Fibroblast of skin of right biceps (primary cell): ENCODE measurements around the gene ZSWIM8.
"Not testable (repeated sequence)": the region's sequence is repeated elsewhere in the genome, so short reads cannot be mapped to it uniquely, and the experiment has no call there.

ENCODE experiments used
- DNase-seq: peaks from one replicate; pipeline ENCODE4 v3.0.0-alpha.2; 2013

Gene ZSWIM8

GRCh38 chr10:73773152-73773879 lies 12.1 kb upstream of the ZSWIM8 start:
- DNase-seq, result no peak

GRCh38 chr10:73774637-73775036 lies 10.8 kb upstream of the ZSWIM8 start:
- peak; percentile 12 for DNase-seq

DNA sequence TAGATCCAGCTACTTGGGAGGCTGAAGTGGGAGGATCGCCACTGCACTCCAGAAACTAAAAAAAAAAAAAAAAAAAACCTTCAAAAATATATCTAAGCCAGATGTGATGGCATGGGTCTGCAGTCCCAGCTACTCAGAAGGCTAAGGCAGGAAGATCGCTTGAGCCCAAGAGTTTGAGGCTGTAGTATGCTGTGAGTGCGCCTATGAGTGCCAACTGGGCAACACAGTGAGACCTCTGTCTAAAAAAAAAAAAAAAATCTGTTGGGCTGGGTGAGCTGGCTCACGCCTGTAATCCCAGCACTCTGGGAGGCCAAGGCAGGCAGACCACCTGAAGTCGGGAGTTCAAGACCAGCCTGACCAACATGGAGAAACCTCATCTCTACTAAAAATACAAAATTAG lies 6.4 kb upstream of the ZSWIM8 start:
- DNase-seq, result no peak

GRCh38 chr10:73779539-73780197 lies 5.7 kb upstream of the ZSWIM8 start:
- DNase-seq, result no peak

DNA sequence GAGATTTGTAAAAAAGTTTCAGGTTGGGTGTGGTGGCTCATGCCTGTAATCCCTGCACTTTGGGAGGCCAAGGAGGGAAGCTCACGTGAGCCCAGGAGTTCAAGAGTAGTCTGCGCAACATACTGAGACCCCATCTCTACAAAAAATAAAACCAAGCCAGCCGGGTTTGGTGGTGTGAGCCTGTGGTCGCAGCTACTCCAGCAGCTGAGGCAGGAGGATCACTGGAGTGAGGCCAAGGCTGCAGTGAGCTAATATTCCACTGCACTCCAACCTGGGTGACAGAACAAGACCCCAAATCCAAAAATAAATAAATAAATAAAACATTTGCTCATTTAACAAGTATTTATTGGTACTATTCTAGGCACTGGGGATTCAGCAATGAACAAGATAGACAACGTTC lies 5.1 kb upstream of the ZSWIM8 start:
- DNase-seq, result no peak

- DNase-seq, result no peak
These were observed 4.4 kb upstream of the ZSWIM8 start for GRCh38 chr10:73780966-73781365.

DNA sequence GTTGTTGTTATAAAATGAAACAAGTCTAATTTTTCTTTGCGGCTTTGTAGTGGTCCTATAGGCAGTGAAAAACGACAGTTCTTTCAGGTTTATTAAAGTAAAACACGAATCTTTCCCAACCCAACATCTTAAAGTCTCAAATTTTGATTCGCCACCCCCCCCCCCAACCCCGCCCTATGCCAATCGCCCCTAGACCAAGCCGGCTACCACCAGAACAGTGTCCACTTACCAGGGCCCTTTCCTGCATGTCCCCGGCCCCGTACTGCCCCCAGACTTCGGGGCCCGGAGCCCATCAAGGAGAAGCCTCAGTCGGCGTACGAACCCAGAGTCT lies 3.9 kb upstream of the ZSWIM8 start:
- no peak for DNase-seq

- peak; percentile 86 for DNase-seq
These were observed 3.3 kb upstream of the ZSWIM8 start, which contains the start of gene CHCHD1 for GRCh38 chr10:73781879-73782748. CHCHD1 (plus strand) TSS chr10:73782048; CDS start chr10:73782076, 28 bp downstream.

- DNase-seq, result no peak
These were observed 2.7 kb upstream of the ZSWIM8 start for GRCh38 chr10:73782749-73783085.

- DNase-seq, result peak; percentile 42
These were observed 510 bp downstream of the ZSWIM8 start for GRCh38 chr10:73785721-73786511.

DNA sequence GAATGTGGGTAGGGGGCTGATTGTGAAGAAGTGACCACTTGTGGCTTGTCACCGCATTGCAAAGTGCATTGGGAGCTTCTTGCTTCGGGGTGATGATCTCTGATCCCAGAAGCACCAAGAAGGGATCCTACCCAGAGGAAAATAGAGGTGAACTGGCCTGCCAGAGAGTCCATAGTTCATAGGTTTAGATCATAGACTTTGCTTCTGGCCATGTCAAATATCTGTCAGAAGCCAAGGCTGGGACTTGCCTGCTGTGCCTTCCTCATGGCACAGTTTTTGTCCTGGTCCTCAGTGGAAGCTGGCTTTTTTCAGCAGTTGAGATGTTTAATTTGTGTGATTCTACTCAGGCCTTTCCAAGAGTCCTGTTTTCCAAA lies 1.1 kb downstream of the ZSWIM8 start:
- DNase-seq, result no peak

DNA sequence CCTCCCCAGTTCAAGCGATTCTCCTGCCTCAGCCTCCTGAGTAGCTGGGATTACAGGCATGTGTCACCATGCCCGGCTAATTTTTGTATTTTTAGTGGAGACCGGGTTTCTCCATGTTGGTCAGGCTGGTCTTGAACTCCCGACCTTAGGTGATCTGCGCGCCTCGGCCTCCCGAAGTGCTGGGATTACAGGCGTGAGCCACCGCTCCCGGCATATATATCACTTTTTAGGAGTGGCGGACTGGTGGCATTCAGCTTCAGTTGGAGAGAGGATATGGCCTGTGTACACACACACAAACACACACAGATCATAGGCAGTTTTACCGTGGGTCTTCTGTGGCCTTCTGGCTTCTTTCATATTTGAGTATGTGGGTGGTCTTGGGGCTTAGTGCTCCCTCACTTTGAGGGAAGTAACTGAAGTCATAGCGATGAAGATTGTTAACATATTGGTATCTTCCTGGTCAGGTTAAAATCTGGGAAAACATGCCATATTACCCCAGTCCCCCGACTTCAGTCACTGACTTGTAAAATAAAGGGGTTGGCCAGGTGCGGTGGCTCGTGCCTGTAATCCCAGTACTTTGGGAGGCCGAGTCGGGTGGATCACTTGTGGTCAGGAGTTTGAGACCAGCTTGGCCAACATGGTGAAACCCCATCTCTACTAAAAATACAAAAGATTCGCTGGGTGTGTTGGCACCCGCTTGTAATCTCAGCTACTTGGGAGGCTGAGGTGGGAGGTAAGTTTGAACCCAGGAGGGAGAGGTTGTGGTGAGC lies 1.8 kb downstream of the ZSWIM8 start:
- not testable (repeated sequence) for DNase-seq

DNA sequence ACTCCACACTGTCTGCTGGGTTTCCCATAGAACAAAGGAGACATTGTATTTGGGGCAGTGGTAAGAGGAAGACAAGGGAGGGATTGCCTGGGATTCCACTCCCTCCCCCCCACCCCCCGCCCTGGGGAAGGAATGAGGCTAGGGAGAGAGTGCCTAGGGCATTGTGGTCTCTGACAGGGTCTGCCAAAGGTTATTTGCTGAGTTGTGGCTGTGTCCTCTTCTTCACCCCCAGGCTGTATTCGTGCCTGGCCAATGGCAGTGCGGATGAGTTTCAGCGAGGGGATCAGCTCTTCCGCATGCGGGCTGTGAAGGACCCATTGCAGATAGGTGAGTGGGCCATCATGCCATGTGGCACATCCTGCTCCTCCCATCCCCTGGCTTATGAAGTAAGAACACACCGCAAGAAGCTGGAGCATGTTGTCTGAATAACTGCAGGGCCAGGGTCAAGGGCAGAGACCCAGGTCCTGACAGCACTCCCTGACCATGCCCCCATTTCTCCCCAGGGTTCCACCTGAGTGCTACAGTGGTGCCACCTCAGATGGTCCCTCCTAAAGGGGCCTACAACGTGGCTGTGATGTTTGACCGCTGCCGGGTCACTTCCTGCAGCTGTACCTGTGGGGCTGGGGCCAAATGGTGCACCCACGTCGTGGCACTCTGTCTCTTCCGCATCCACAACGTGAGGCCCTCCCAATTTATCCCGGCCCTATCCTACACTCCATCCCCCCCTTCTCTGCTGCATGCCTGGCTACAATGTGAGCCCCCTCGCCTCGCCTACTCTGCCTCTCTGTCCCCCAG lies 3.7 kb downstream of the ZSWIM8 start:
- no peak for DNase-seq

GRCh38 chr10:73789659-73790055 lies 4.3 kb downstream of the ZSWIM8 start:
- no peak for DNase-seq

GRCh38 chr10:73790886-73791625 lies 5.7 kb downstream of the ZSWIM8 start:
- no peak for DNase-seq

GRCh38 chr10:73791871-73792400 lies 6.5 kb downstream of the ZSWIM8 start:
- no peak for DNase-seq

DNA sequence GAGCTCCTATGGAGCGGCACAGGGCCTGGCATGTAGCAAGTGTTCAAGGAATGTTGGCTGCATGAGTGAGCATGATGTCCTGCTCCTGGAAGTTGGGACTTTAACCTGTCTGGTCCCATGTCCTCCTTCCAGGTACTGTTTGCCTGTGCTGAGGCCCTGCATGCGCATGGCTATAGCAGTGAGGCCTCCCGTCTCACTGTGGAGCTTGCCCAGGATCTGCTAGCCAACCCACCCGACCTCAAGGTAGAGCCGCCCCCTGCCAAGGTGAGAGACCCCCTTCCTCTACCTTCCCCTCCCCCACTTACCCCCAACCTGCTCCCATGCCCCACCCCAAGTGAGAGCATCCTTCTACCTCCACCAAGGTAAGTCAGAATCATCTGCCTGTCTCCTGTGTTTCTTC lies 8.1 kb downstream of the ZSWIM8 start:
- DNase-seq, result no peak

GRCh38 chr10:73795491-73795890 lies 10.1 kb downstream of the ZSWIM8 start:
- DNase-seq, result not testable (repeated sequence)

DNA sequence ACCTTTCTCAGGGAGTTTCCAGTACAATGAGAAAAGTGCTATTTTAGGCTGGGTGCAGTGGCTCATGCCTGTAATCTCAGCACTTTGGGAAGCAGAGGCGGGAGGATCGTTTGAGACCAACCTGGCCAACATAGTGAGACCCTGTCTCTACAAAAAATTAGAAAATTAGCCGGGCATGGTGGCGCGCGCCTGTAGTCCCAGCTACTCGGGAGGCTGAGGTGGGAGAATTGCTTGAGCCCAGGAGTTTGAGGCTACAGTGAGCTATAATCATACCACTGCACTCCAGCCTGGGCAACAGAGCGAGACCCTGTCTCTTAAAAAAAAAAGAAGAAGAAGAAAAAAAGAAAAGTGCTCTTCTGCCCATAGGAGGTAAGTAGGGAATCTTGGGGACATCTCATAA lies 10.6 kb downstream of the ZSWIM8 start:
- DNase-seq, result not testable (repeated sequence)

GRCh38 chr10:73796766-73797165 lies 11.4 kb downstream of the ZSWIM8 start:
- DNase-seq, result no peak
